Anterior cingulate cortex (tissue), 58 donors: ENCODE results near the gene FSTL4.

ENCODE experiments used
- DNase-seq, 58 donors: peaks; one replicate each; lab custom pipeline; 2025; lab: John Stamatoyannopoulos, UW

The FSTL4 gene

GRCh38 chr5:133241179-133242092, 370.9 kb downstream of the FSTL4 start:
- no peak for DNase-seq

- peak in 19 of 58 donors; percentile 7 to 56 (median 24) for DNase-seq
Observed at GRCh38 chr5:133240425-133241091, 371.8 kb downstream of the FSTL4 start.

GRCh38 chr5:133238426-133239205, 373.7 kb downstream of the FSTL4 start:
- no peak for DNase-seq

GRCh38 chr5:133236976-133237375, 375.4 kb downstream of the FSTL4 start:
- no peak for DNase-seq

- DNase-seq: no peak
Observed at GRCh38 chr5:133236541-133236951, 375.8 kb downstream of the FSTL4 start.

- DNase-seq: no peak
Observed at GRCh38 chr5:133235696-133236426, 376.5 kb downstream of the FSTL4 start.

GRCh38 chr5:133234911-133235310, 377.4 kb downstream of the FSTL4 start:
- DNase-seq: no peak

- DNase-seq: no peak
Observed at GRCh38 chr5:133234273-133234672, 378.1 kb downstream of the FSTL4 start.

GRCh38 chr5:133233616-133234015, 378.7 kb downstream of the FSTL4 start:
- no peak for DNase-seq

- DNase-seq: no peak
Observed at GRCh38 chr5:133232911-133233310, 379.4 kb downstream of the FSTL4 start.

- DNase-seq: no peak
Observed at GRCh38 chr5:133232435-133232834, 379.9 kb downstream of the FSTL4 start.

- DNase-seq: no peak
Observed at GRCh38 chr5:133232011-133232410, 380.3 kb downstream of the FSTL4 start.

GRCh38 chr5:133230823-133231578, 381.3 kb downstream of the FSTL4 start:
- no peak for DNase-seq

GRCh38 chr5:133229931-133230664, 382.2 kb downstream of the FSTL4 start:
- peak in 1 of 58 donors; percentile 45 for DNase-seq

- no peak for DNase-seq
Observed at GRCh38 chr5:133228316-133228715, 384.0 kb downstream of the FSTL4 start.

- no peak for DNase-seq
Observed at GRCh38 chr5:133227897-133228296, 384.4 kb downstream of the FSTL4 start.

GRCh38 chr5:133227082-133227481, 385.3 kb downstream of the FSTL4 start:
- DNase-seq: no peak

GRCh38 chr5:133226186-133226585, 386.2 kb downstream of the FSTL4 start:
- DNase-seq: no peak

GRCh38 chr5:133225671-133226152, 386.6 kb downstream of the FSTL4 start:
- DNase-seq: no peak
